GM18867 (cell line): ENCODE data around the gene PLXNB1.

Experiments
- ATAC-seq: cut with Tn5 transposase; IDR thresholded peaks from one replicate; pipeline ENCODE4 v1.9.1; 2021; ENCODE audit warnings: mild to moderate bottlenecking, moderate library complexity; ENCODE audit not compliant: unreplicated experiment

Gene PLXNB1

DNA sequence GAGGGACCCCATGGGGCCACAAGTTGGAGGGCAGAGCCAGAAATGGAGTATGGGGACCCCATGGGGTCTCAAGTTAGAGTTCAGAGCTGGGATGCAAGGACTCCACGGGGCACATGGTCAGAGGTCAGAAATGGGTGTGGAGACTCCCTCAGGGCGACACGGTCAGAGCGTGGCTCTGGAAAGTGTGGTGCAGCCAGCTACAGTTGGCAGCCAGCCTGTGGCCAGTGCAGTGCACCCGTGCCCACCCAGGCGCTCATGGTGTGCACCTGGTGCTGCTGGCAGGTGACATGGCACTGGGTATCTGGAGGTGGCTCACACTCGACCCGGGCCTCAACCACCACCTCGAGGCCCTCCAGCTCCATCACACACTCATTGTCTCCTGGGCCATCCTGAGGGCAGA lies 11.2 kb downstream of the PLXNB1 start:
- no peak for ATAC-seq

DNA sequence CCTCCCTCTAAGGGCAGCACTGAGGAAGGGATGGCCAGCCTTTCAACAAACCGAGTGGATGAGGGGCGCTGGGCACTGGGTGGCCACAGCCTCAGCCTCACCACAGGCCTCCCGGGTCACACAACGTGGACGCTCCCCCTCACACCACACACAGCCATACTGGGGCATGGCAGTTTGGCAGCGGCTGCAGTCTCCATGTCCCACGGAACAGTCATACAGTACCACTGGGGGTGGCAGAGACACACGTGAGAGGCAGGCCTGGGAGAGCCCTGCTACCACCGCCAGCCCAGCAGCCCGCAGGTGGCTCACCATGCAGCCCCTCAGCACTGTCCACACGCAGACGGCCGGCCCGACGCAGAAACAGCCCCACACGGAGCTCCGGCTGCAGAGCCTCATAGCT lies 11.7 kb downstream of the PLXNB1 start:
- ATAC-seq, result no peak

DNA sequence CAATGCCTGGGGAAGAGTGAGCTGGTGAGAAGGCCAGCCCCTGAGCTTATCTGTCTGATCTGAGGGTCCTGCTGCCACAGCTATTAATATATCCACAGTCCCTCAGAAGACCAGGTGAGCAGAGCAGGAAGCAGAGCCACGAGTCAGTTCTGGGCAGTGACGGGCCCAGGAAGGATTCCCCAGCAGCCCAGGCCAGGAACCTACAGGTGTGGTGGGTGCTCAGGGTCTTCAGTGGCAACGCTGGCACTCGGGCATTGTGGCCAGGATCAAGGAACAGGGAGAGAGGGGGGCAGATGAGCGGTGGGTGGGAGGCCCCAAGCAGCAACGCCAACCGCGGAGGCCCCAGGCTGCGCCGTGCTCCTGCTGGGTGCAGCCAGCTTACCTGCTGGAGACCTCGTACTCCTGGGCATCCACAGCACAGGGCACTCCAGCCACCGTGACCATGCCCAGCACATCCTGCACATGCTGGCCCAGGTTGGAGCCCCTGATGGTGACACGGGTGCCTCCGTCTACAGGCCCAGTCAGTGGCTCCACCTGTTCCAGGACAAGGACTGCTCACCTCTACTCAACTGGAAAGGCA lies 12.3 kb downstream of the PLXNB1 start:
- no peak for ATAC-seq

DNA sequence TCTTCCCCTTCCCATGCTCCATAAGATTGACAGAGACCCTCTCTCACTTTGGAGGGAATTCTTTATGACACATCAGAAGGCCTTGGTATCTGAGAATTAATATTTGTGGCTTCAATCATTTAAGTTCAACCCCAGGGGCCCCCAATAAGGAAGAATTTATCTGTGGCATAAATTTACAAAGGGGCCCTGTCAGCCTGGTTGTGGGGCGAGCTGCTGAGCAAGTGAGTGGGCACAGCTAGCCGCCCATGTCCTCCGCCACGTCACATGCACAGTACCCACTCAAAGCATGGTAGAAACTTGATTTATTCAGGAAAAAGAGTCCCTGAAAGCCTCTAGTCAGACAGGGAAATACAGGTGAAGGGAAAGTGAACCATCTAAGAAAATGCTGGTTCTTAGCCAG lies 13.3 kb downstream of the PLXNB1 start:
- no peak for ATAC-seq

DNA sequence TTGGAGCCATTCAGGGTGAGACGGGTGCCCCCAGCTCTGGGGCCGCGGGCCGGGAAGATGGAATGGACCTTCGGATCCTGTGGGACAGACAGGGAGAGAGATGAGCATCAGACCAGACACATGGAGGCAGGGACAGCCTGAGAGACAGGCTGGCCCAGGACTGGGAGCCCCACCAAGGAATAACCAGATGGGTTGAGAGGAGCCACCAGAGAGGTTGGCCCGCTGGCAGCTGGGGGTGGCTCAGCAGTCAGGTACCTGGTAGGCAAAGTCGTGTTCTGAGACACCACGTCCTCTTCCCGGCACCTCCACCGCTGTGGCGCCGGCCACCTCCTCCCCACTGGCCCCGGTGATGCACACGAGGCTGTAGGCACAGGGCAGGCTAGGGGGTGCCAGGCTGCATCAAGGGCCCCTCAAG lies 13.8 kb downstream of the PLXNB1 start:
- ATAC-seq, result no peak

DNA sequence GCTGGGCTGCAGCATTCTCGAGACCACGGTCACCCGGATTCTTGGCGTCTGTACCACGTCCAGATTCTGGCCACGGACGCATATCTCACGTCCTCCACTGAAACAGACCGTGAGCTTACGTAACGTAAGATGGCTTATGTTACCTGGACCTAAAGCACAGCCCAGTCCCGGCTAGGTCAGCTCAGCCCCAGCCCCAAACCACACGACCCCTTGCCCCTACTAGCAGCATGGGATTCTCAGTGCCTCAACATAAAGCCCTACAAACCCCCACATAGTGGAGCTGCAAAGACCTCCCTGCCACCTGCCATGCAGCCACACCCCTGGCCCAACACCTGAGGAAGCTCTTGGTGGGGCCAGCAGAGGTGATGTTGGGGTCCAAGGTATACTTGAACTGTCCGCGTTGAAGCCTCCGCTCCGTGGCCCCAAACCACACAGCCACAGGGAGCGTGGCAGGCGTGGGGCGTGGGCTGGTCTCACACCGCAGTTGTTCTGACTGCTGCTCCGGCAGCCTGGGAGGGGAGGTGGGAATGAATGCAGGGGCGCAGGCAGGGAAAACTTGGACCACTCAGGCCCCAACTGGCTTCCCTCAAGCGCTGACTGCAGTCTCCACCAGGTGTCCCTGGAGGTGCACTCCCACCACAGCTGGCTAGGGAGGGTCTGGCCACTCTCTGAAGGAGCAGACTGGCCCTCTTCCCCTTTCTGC lies 14.5 kb downstream of the PLXNB1 start:
- ATAC-seq, result no peak

DNA sequence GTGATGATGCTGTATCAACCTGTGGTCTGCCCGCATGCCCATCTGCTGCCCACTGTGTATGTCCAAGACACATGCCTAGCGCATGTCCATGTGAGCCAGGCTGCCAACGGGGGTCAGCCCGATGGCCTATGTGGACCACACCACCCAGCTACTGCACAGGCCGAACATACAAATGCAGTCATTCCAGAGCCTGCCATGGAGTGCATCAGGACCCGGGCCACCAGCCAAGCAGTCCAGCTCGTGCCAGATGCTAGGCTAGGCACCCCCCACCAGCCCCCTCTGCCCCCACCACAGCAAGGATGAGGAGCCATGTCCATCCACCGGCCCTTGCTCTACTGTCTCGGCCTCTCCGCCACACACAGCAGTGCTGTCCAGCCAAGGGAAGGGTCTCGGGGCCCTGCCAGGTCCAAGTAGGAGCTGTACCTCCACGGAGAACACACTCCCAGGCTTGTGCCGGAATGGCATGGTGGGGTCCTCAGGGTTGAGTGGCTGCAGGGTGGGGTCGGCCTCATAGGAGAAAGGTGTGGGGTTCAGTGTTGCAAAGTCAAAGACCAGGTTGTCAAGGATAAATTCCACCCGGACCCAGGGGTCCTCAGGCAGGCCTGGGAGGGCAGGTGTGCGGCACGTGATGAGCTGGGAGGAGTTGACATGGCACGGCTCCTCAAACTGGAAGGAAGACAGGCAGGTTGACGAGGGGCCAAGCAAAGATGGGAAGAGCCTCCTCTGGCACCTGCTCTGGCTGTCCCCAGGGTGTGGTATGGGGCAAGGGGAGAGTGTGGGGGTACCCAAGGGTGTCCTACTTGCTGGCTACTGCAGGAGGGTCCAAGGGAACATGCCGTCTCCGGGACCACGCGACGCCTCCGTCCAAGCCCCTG lies 15.3 kb downstream of the PLXNB1 start:
- no peak for ATAC-seq

DNA sequence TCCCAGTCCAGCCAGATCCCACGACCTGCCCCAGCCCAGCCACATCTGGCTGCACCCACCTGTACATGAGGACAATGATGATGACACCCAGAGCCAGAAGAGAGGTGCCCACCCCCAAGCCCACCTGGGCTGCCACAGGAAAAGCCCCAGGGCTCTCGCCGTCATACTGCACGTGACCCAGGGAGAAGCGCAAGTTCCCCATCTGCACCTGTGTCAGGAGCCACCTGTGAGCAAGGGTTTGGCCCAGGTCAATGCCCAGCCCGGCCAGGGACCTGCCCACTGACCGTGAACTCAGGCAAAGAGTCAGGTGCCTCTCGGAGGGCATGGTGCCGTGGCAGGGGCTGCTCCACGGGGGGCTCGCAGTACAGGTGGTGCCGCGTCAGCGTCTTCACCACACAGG lies 16.3 kb downstream of the PLXNB1 start:
- ATAC-seq, result no peak

DNA sequence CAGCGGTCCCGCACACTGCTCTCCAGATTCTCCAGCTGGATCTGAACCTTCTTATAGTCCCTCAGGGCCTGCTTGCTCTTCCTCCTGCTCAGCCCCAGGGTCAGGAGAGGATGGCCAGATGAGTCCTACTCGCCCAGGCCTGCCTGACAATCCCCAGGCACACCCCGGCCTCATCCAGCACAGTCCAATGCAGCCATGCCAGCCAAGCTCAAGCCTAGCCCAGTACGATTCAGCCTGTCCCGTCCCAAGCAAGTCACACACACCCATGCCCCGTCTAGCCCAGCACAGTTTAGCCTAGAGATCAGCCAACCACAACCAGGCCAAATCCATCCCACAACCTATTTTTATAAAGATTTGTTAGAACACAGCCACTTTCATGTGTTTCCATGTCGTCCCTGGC lies 16.8 kb downstream of the PLXNB1 start:
- ATAC-seq, result no peak

DNA sequence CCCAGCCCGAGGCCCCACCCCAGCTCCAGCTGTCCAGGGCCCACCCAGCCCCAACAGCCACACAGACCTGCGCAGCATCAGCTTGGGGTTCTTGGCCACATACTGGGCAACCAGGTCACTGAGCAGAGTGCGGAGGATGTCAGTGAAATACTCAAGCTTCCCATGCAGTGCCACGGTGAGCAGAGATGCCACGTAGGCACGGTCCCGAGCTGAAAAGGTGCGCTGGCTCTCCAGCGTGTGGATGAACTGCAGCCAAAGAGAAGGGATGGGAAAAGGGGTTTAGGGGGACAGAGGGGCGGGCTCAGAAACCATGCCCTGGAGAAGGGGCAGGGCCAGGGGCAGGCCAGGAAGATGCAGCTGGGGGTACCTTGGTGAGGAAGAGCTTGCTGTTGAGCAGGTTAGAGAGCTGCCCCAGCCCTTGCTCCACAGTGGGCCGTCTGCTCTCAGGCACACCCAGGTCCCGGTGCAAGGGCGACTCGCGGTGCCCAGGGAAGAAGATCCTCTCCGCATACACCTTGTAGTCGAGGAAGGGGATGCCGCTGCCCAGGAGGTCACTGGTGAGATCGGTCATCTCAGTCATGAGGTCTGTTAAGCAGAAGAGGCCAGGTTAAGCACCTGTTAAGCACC lies 17.4 kb downstream of the PLXNB1 start:
- no peak for ATAC-seq

DNA sequence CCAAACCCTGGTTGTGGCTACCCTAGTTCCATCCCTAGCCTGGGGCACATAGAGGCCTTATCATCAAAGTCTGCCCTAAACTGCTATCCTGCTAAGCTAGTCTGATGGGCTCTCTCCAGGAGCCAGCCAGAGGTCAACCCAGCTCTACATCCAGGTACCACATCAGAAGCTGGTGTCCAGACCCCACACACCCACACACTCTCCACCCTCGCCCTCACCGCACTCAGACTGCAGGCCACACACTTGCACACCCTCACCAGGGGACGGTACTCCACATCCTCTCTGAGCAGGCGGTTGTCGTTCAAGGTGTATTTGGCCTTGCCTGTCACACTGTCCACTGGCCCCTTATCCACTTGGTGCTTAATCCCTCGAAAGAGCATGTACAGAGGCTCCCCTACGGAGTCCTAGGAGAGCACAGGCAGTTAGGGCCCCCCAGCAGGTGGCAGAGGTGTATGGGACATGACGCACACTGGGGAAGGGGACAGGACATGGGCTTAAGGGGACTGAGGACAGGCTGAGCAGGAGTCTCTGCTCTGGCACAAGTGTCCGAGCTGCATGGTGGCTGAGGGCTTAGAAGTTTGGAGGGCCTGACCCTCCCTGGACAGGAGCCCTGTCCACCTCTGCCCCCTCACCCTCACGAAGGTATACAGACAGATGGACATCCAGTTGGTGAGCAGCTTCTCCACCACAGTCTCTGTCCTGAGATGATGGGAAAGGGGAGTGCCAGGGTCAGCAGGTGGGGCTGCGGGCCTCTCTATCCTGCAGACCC lies 18.1 kb downstream of the PLXNB1 start:
- ATAC-seq, result no peak

DNA sequence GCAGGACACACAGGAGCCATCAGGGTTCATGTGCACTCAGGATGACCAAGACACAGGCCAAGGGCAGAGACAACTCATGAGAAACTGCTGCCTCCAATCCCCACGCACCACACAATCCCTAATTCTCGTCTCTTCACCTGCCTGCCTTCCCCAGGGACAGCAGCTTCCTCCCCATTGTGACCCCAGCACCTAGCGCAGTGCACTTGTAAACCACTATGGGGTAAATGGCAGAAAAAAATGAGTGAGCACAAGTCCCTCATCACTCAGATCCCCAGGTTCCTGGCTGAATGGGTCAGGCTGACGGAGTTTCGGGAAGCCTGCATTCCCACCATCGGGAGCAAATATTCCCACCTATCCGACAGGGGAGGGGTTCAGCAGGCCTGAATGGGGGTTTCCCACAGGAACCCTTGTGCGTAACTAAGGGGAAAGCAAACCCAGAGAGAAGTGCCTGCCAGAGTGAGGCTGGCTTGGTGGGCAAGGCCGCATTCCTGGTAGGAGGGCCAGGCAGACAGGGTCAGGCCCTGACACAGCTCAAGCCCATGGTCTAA lies 18.8 kb downstream of the PLXNB1 start:
- no peak for ATAC-seq

DNA sequence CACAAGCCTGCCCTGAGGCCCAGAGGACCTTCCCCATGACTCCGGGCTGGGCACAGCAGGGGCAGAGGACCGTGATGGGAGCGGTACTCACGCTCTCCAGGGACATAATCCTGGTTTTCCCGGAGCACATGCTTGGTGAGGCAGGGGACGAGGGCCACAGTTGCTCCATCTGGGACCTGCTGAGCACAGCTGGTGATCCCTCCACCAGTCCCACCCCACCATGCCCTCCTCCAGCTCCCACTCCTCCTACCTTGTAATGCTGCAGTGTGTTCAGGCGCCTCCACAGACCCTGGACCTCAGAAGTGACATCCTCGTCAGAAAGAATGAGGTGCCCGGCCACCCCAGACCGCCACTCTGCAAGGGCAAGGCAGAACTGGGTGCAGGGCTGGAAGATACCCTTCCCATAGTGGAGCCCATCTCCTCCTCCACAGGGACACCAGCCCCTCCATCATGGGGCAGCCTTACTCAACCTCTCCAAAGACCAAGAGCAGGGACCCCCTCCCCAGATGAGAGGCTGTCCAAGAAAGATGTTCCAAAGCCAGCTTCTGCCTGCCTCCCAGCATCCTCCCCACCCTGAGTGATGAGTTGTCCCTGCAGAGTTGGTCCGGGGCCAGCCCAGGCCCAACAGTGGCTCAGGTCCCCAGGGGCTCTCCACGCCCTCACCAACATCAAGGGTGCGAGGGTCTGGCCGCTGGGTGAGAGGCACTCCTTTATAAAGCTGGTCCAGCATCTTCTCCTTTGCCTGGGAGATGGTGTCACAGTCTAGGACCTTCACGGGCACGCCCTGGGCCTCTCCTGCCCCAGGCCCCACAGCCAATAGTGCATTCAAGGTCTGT lies 19.5 kb downstream of the PLXNB1 start:
- ATAC-seq, result no peak

DNA sequence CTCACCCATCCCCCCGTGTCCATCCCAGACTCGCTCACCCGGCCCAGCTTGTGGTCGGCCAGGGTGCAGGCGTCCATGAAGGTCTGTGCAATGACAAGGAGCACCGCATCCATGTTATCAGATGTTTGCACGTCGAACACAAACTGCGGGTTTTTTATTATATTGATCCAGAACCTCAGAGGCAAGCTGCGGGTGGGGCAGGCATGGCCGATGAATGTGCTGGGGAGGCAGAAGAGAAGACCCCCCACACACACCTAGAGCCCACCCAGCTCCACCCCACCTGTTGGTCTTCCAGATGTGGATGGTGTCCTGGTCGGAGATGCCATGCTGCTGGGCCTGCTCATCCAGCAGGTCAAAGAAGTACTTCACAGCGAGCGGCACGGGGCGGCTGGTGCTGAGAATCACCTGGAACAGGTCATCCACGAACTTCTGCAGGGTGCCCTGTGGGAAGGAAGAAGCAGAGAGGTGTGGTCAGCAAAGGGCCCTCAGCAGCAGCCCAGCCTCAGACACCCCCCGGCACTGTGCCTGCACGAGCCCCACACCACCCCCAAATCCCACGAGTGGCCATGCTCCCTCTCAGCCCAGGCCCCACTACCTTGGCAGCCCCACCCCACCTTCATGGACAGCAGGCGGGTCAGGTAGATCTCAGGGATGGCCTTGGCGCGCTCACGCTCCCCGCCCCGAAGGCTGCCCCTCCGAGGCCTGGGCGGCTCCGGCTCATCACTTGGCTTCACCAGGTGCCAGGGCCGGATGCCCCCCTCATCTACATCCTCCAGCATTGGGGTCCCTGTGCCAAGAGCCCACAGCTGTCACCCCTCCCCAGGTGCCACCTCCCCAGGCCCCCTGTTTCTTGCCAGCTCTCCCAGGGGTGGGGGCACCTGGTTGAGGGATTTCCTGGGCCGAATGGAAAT lies 20.3 kb downstream of the PLXNB1 start:
- no peak for ATAC-seq

DNA sequence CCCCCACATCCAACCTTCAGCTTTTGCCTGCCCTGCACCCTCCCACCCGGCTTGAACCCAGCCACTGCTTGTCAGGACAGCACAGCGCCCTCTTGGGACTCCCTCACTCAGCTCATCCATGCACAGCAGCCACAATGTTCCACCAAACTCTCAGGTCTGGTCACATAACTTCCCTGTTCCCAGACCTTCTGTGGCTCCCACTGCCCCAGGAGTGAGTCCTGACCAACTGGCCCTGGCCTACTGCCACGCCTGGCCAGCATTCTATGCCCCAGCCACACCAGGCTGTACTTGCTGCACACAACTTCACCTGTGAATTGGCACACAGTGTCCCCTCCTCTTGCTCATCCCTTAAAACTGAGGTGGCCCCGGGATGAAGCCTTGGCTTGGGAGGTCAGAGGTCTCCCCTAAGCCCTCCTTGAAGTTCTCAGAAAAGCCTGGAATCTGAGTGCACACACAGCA lies 21.0 kb downstream of the PLXNB1 start:
- no peak for ATAC-seq

DNA sequence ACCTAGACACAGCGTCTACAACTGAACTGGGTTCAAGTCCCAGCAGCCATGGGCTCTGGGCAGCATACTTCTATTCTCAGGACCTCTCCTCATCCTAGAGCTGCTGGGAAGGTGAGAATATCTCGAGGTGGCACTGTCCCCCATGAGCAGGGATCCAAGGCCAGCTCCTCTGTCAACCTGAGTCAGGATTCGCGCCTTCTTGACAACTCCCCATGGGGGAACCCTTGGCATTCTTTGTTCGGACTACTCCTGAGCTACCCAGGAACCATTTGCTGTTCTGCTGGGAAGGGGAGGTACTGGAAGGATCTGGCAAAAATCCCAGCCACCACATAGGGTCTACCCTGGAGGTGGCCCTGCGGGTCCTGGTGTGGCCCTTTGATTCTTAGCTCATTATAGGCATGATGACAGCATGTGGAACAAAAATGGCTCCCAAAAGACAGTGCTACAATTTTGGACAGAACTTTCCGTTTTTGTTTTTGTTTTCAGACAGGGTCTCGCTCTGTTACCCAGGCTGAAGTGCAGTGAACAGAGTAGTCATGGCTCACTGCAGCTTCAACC lies 22.3 kb downstream of the PLXNB1 start:
- ATAC-seq, result no peak

DNA sequence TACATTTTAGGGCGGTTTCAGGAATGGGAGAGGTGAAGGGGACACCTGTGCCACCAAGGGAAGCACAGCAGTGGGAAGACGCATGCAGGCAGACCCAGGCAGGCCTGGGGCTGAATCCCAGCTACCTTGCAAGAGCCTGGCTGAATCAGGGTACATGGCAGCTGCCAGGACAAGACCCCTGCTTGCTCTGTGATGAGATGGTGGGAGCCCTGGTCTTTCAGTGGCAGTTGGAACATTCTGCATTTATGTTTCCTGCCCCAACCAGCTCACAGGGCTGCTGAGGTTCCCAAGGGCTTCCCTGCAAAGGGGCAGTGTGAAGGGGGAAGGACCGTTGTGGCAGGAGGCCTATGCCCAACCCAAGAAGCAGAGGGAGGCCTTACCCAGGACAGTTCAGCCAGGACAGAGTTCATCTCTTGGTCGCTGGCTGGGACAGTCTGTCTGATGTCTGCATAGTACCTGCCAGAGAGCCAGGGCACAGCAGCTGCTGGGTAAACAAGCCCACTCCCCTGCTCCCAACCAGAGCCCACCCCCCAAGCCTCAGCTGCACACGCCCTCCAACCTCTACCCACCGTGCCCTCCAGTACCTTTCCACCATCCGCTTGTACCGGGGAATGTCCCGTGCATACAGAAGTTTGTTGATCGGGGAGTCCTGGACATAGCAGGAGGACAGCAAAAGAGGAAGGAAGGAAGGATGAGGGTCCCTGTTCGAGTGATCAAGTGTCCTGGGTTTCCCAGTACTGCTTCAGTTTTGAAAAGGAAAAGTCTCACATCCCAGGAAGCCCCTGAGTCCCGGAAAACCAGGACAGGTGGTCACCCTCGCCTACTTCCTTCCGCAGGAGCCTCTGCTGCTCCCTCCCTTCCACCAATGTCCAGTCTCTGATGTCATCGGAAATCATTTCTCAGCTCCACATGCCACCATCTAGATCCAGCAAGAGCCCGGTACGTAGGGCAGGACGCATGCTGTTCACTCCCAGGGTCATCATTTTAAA lies 23.1 kb downstream of the PLXNB1 start:
- no peak for ATAC-seq
